Colonic mucosa (tissue), 4 donors: Measurements from ENCODE around the gene TNS2. TPM values are rescaled to one million over a fixed set of nuclear protein-coding genes. Genes with fewer than 3 reads are reported as not detected.
"Not testable (repeated sequence)": the region's sequence is repeated elsewhere in the genome, so short reads cannot be mapped to it uniquely, and the experiment has no call there.

Experiments
- DNase-seq: peaks from one replicate; pipeline ENCODE4 v3.0.0-alpha.2; 2020
- H3K27ac ChIP-seq: fragments of 200-600 bp; one replicate; pipeline ENCODE4 v1.8.0; 2021
- H3K27me3 ChIP-seq: fragments of 200-600 bp; one replicate; pipeline ENCODE4 v1.8.0; 2021
- H3K36me3 ChIP-seq: fragments of 200-600 bp; one replicate; pipeline ENCODE4 v1.8.0; 2021
- H3K4me1 ChIP-seq: fragments of 200-600 bp; one replicate; pipeline ENCODE4 v1.8.0; 2021; ENCODE audit warnings: mild to moderate bottlenecking
- H3K4me3 ChIP-seq: fragments of 200-600 bp; one replicate; pipeline ENCODE4 v1.8.0; 2021
- H3K9ac ChIP-seq, 2 donors: one replicate each; pipeline ENCODE4 v1.7.0; 2013; ENCODE audit warnings: control low read depth in 2 of 2, low read depth in 2 of 2, low read length in 2 of 2
- H3K9me3 ChIP-seq: fragments of 200-600 bp; one replicate; pipeline ENCODE4 v1.8.0; 2021
- intact Hi-C: fragments of 100-400 bp; cut with DNase I; formaldehyde crosslinking; loops from one replicate; pipeline ENCODE4 v1.14.1; 2022
- total RNA-seq, 2 donors: library from RNA; stranded (reverse); fragmentation: NEBNext Ultra II Directional in 1 of 2; extraction: Animal tissue kit (Norgen Biotek cat#: 25700) in 1 of 2; gene quantifications; one replicate each; pipeline ENCODE4 v1.2.1, GENCODE V29; 2021
- TF ChIP-seq, protein P1 (sequence below): fragments of 200-600 bp; IDR thresholded peaks from one replicate; pipeline ENCODE4 v1.8.0; 2022; ENCODE audit warnings: antibody characterized with exemption, mild to moderate bottlenecking
- donor health status: healthy.
- donor health status: DM: no; HTN: no; CAD: no.
- donor health status: DM: no; HTN: no; CAD: no.

The TNS2 gene
- total RNA-seq, 2 donors from 2014 or later = 26.0 to 27.1 TPM

DNA sequence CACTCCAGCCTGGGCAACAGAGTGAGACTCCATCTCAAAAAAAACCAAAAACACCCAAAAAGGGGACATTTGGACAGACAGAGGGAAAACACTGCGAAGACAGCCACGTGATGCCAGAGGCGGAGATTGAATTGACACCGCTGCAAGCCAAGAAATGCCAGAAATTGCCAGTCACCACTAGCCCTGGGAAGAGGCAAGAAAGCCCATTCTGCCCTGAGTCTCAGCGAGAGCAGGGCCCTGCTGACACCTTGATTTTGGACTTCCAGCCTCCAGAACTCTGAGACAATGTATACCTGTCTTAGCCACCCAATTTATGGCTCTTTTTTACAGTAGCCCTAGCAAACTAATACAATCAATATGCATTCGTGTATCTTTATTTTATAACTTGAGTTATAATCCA is 40.2 kb downstream of the TNS2 start:
- peak; percentile 6 for DNase-seq
- Histone ChIP-seq H3K36me3 (no peaks in the 10 kb centered on the region), H3K9ac (no peak overlapping the region), H3K27ac (no peak overlapping the region), H3K4me1 (no peaks in the 10 kb centered on the region), H3K27me3 (no peaks in the 10 kb centered on the region), H3K9me3 (no peaks in the 10 kb centered on the region), H3K4me3 (no peak overlapping the region)
- TF ChIP-seq, protein P1, sequence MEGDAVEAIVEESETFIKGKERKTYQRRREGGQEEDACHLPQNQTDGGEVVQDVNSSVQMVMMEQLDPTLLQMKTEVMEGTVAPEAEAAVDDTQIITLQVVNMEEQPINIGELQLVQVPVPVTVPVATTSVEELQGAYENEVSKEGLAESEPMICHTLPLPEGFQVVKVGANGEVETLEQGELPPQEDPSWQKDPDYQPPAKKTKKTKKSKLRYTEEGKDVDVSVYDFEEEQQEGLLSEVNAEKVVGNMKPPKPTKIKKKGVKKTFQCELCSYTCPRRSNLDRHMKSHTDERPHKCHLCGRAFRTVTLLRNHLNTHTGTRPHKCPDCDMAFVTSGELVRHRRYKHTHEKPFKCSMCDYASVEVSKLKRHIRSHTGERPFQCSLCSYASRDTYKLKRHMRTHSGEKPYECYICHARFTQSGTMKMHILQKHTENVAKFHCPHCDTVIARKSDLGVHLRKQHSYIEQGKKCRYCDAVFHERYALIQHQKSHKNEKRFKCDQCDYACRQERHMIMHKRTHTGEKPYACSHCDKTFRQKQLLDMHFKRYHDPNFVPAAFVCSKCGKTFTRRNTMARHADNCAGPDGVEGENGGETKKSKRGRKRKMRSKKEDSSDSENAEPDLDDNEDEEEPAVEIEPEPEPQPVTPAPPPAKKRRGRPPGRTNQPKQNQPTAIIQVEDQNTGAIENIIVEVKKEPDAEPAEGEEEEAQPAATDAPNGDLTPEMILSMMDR = no peak
- intact Hi-C loops = no loop called here

DNA sequence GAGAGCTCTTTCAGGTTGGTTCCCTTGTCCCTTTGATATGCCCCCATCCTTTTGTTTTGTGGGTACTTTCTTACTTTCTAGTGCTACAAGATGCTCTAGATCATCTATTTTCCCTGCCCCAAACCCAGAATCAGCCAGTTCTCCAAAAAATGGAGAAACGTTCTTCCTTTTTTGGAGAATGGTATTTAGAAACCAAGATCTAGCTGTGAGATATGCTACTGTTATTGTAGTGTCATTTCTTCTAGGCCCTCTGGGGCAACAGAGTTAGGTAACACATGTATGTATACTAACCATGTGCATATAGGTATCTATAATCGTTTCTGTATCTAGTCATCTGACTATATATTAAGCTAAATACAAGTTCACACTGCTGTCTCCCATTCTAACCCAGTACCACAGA is 40.7 kb downstream of the TNS2 start:
- H3K36me3 ChIP-seq = no peaks in the 10 kb centered on the region
- H3K27me3 ChIP-seq = no peaks in the 10 kb centered on the region
- no peak overlapping the region for H3K4me3 ChIP-seq
- H3K27ac ChIP-seq = no peak overlapping the region
- TF ChIP-seq, protein P1 = no peak
- H3K4me1 ChIP-seq = no peaks in the 10 kb centered on the region
- no peak for DNase-seq
- H3K9ac ChIP-seq = no peak overlapping the region
- intact Hi-C loops = no loop called here
- no peaks in the 10 kb centered on the region for H3K9me3 ChIP-seq

DNA sequence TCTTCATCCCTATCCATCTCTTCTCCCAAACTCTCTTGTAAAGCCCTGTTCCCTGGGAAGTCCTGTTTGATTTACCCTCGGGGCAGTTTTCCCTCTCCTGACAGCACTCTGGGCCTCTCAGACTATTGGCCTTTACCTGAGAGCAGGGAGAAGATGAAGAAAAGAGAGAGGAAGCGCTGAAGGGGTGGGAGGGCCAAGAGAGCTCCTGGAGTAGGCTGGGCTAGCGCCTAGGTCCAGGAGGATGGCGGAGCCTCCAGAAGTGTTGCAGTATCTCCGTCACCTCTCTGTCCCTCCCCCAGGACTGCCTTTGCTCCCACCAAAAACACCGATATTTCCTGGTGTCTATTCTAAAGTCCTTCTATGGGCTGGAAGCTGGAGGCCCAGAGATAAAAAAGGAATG is 41.9 kb downstream of the TNS2 start:
- Histone ChIP-seq H3K9ac (no peak overlapping the region), H3K27me3 (no peaks in the 10 kb centered on the region), H3K9me3 (no peaks in the 10 kb centered on the region), H3K4me3 (no peak overlapping the region), H3K36me3 (no peaks in the 10 kb centered on the region), H3K4me1 (no peaks in the 10 kb centered on the region), H3K27ac (no peak overlapping the region)
- TF ChIP-seq, protein P1 = no peak
- DNase-seq = peak; percentile 9
- intact Hi-C loops = no loop called here

DNA sequence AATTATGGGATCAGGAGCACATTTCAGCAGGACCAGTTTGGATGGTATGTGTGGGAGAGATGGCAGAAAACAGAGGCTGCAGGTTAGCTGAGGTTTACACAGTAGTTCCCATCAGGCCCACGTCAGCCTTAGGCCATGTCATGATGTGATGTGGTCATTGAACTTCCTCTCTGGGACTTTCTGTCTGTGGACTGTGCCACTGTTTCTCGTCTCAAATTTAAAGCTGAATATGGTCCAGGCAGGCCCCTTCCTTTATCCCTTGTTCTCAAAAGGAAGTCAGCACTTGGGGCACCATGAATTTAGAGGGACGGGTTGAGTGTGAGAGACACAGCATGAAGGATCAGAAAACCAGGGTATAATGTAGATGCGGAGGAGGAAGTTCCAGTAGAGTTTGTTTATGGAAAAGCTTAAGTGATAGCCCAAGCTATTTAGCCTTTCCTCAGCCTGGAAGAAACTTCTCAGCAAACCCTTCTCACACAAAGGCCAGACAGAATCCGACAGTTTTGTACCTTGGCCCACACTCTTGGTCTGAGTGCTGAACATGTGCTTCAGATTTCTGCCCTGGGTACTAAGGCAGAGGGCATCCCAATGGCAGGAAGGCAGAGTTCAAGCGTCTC is 44.0 kb downstream of the TNS2 start:
- H3K4me1 ChIP-seq = peaks cover 12% of the 10 kb centered on the region
- peak overlapping the region in 1 of 2 donors; percentile 41 for H3K9ac ChIP-seq
- intact Hi-C loops = no loop called here
- H3K36me3 ChIP-seq = no peaks in the 10 kb centered on the region
- H3K4me3 ChIP-seq = no peak overlapping the region
- H3K27me3 ChIP-seq = no peaks in the 10 kb centered on the region
- peak overlapping the region; percentile 55 for H3K27ac ChIP-seq
- TF ChIP-seq, protein P1 = no peak
- H3K9me3 ChIP-seq = no peaks in the 10 kb centered on the region
- DNase-seq = peak; percentile 16

DNA sequence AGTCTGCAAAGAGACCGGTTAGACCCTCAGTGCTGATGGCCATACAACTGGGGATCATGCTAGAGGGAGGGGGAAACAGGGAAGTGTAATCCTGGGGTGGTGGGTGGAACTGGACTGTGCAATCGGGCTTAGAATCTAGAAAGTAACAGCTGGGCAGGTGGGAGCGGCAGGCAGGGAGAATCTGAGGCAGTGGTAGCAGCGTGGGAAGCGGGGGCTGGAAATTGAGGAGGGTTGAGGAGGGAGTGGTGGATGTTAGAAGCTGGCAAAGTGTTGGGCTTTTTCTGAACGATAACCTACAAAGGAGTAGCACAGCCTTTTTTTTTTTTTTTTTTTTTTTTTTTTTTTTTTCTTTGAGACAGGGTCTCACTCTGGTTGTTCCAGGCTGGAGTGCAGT is 44.5 kb downstream of the TNS2 start:
- peak; percentile 16 for DNase-seq
- TF ChIP-seq, protein P1 = no peak
- intact Hi-C loops = no loop called here

DNA sequence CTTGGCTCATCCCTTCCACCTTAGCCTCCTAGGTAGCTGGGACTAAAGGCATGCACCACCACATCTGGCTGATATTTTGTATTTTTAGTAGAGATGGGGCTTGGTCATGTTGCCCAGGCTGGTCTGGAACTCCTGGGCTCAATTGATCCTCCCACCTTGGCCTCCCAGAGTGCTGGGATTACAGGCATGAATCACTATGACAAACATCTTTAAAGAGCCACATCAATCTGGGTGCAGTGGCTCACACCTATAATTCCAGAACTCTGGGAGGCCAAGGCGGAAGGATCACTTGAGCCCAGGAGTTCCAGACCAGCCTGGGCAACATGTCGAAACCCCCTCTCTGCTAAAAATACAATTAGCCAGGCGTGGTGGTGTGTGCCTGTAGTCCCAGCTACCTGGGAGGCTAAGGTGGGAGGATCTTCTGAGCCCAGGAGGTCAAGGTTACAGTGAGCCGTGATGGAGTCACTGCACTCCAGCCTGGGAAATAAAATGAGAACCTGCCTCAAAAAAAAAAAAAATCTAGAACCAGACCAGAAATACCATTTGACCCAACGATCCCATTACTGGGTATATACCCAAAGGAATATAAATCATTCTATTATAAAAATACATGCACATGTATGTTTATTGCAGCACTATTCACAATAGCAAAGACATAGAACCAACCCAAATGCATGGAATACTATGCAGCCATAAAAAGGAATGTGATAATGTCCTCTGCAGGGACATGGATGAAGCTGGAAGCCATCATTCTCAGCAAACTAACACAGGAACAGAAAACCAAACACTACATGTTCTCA is 45.1 kb downstream of the TNS2 start:
- H3K9ac ChIP-seq, H3K9me3 ChIP-seq, H3K4me3 ChIP-seq, H3K27me3 ChIP-seq, intact Hi-C loops, H3K36me3 ChIP-seq, H3K27ac ChIP-seq: not testable (repeated sequence)
- peak; percentile 12 for DNase-seq
- H3K4me1 ChIP-seq = peaks cover 12% of the 10 kb centered on the region

More for the DNA sequence above, 44.5 kb downstream of the TNS2 start:
- peak overlapping the region; percentile 55 for H3K27ac ChIP-seq
- H3K27me3 ChIP-seq = no peaks in the 10 kb centered on the region
- H3K9ac ChIP-seq = peak overlapping the region in 1 of 2 donors; percentile 41
- H3K4me1 ChIP-seq = peaks cover 12% of the 10 kb centered on the region
- no peak overlapping the region for H3K4me3 ChIP-seq
- H3K9me3 ChIP-seq = no peaks in the 10 kb centered on the region
- H3K36me3 ChIP-seq = no peaks in the 10 kb centered on the region

DNA sequence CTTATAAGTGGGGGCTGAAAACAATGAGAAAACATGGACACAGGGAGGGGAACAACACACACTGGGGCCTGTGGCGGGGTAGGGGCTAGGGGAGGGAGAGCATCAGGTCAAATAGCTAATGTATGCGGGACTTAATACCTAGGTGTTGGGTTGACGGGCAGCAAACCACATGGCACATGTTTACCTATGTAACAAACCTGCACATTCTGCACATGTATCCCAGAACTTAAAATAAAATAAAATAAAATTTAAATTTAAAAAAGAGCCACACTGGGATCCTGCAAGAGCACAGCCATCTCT is 45.7 kb downstream of the TNS2 start:
- H3K4me3 ChIP-seq, H3K9me3 ChIP-seq, intact Hi-C loops, H3K27me3 ChIP-seq, H3K9ac ChIP-seq, DNase-seq, H3K36me3 ChIP-seq: not testable (repeated sequence)
- Histone ChIP-seq H3K27ac (peak overlapping the region; percentile 55), H3K4me1 (peaks cover 12% of the 10 kb centered on the region)
